Ramos (cell line): ENCODE data around the gene BRD2.

Source experiments
- in situ Hi-C: fragments of 300-500 bp; cut with MboI; formaldehyde crosslinking; loops from one replicate; pipeline ENCODE4 v1.14.3; 2022; ENCODE audit warnings: low sequenced_read_pairs; ENCODE audit not compliant: unreplicated experiment

Gene BRD2

GRCh38 chr6:32970413-32971241 is 2.2 kb downstream of the BRD2 start:
- in situ Hi-C loops: no loop called here

- in situ Hi-C loops: no loop called here
These were observed 2.8 kb downstream of the BRD2 start for GRCh38 chr6:32971242-32971580.

GRCh38 chr6:32971581-32972352 is 3.4 kb downstream of the BRD2 start:
- in situ Hi-C loops: no loop called here

- in situ Hi-C loops: no loop called here
These were observed 4.2 kb downstream of the BRD2 start for GRCh38 chr6:32972353-32973143.

GRCh38 chr6:32973144-32974015 is 5.0 kb downstream of the BRD2 start:
- in situ Hi-C loops: no loop called here

GRCh38 chr6:32974016-32974333 is 5.6 kb downstream of the BRD2 start:
- in situ Hi-C loops: no loop called here

- in situ Hi-C loops: no loop called here
These were observed 6.3 kb downstream of the BRD2 start for GRCh38 chr6:32974541-32975308.

GRCh38 chr6:32975886-32976285 is 7.5 kb downstream of the BRD2 start:
- in situ Hi-C loops: no loop called here

GRCh38 chr6:32976334-32977069 is 8.1 kb downstream of the BRD2 start:
- in situ Hi-C loops: no loop called here

GRCh38 chr6:32977272-32977952 is 9.0 kb downstream of the BRD2 start:
- in situ Hi-C loops: no loop called here

- in situ Hi-C loops: no loop called here
These were observed 9.5 kb downstream of the BRD2 start for GRCh38 chr6:32977953-32978324.

- in situ Hi-C loops: no loop called here
These were observed 11.5 kb downstream of the BRD2 start for GRCh38 chr6:32979720-32980487.

GRCh38 chr6:32980488-32981038 is 12.2 kb downstream of the BRD2 start:
- in situ Hi-C loops: no loop called here

- in situ Hi-C loops: no loop called here
These were observed 13.8 kb downstream of the BRD2 start for GRCh38 chr6:32982084-32982701.

- in situ Hi-C loops: no loop called here
These were observed 14.5 kb downstream of the BRD2 start for GRCh38 chr6:32982702-32983492.

GRCh38 chr6:32983493-32983848 is 15.1 kb downstream of the BRD2 start:
- in situ Hi-C loops: no loop called here
